Ovary (tissue), 9 donors: Measurements from ENCODE around the gene MEMO1. TPM values are rescaled to one million over a fixed set of nuclear protein-coding genes. Genes with fewer than 3 reads are reported as not detected.
"Not testable (repeated sequence)": the region's sequence is repeated elsewhere in the genome, so short reads cannot be mapped to it uniquely, and the experiment has no call there.

Experiments
- DNase-seq, 5 donors: peaks; one replicate each; pipeline ENCODE4 v3.0.0-alpha.2; 2019 to 2020
- H3K27ac ChIP-seq, 2 donors: fragments of 200-600 bp; one replicate each; pipeline versions ENCODE4 v1.5.1 to v1.8.0; 2019 to 2022
- H3K27me3 ChIP-seq: fragments of 200-600 bp; one replicate; pipeline ENCODE4 v1.8.0; 2022
- H3K36me3 ChIP-seq: fragments of 200-600 bp; sonication (generic); one replicate; pipeline ENCODE4 v1.5.1; 2019
- H3K4me1 ChIP-seq: one replicate; pipeline ENCODE4 v1.8.1; 2013; ENCODE audit warnings: mild to moderate bottlenecking, moderate library complexity; ENCODE audit not compliant: insufficient read depth
- H3K4me3 ChIP-seq: fragments of 200-600 bp; sonication (generic); one replicate; pipeline ENCODE4 v1.5.1; 2017
- H3K9me3 ChIP-seq, 2 donors: fragments of 200-600 bp in 1 of 2; sonication (generic) in 1 of 2; one replicate each; pipeline versions ENCODE4 v1.5.1 to v1.8.1; 2013 to 2019; ENCODE audit warnings: mild to moderate bottlenecking in 1 of 2, moderate library complexity in 1 of 2
- CTCF ChIP-seq, 3 donors: fragments of 450-650 bp in 2 of 3; fragments of 200-600 bp in 1 of 3; IDR thresholded peaks; one replicate each; pipeline versions ENCODE4 v1.5.1 to v1.8.0; 2016 to 2022; ENCODE audit warnings: antibody characterized with exemption in 3 of 3, mild to moderate bottlenecking in 1 of 3
- EP300 ChIP-seq: sonication (generic); formaldehyde crosslinking; IDR thresholded peaks from one replicate; pipeline ENCODE4 v1.6.1; 2017; ENCODE audit warnings: antibody characterized with exemption
- POLR2A ChIP-seq: fragments of 450-650 bp; IDR thresholded peaks from one replicate; pipeline ENCODE4 v1.6.1; 2017; ENCODE audit warnings: antibody characterized with exemption, mild to moderate bottlenecking, moderate library complexity
- WGBS, 3 donors: extraction: QIAGEN DNeasy Blood & Tissue Kit in 1 of 3; methylation state at CpG; one replicate each; pipeline versions ENCODE4 v1.1.5 to v1.1.7; 2013 to 2017; 5-methylcytosine and 5-hydroxymethylcytosine counted together
- intact Hi-C, 4 donors: fragments of 100-400 bp; cut with DNase I; formaldehyde crosslinking; loops; one replicate each; pipeline versions ENCODE4 v1.11.0 to v1.15.1; 2022 to 2023
- polyA plus RNA-seq, 2 donors: library from polyadenylated mRNA; stranded (reverse); fragments of 200-250 nt in 1 of 2; fragments of 350-450 nt in 1 of 2; fragmentation: Illumina TruSeq in 1 of 2; extraction: RNeasy Lipid Tissue Mini Kit (QIAGEN cat#74804) in 1 of 2; gene quantifications; one replicate each; pipeline ENCODE4 v1.2.3, GENCODE V29; 2013 to 2014
- total RNA-seq, 7 donors: library from RNA; depleted of rRNA in 2 of 7; stranded (reverse); fragments of >200 nt in 2 of 7; fragmentation: NEBNext Ultra II Directional in 3 of 7; extraction: Animal tissue kit (Norgen Biotek cat#: 25700) in 3 of 7; gene quantifications; one replicate each; pipeline versions ENCODE4 v1.1.0 to v1.2.4, GENCODE V29; 2016 to 2023
- donor health status: DM: no; HTN: no; CAD: no; lungs with moderate emphysema.
- donor health status: DM: no; HTN: no; CAD: no.
- donor health status: Bipolar disorder and iron deficiency.
- donor health status: DM: yes; HTN: yes; CAD: no.
- donor health status: DM: no; HTN: no; CAD: no.
- donor health status: DM: yes; HTN: yes; CAD: no.

MEMO1 gene
- total and polyA plus RNA-seq, 9 donors: 19.0 to 41.3 (median 28.9) TPM

DNA sequence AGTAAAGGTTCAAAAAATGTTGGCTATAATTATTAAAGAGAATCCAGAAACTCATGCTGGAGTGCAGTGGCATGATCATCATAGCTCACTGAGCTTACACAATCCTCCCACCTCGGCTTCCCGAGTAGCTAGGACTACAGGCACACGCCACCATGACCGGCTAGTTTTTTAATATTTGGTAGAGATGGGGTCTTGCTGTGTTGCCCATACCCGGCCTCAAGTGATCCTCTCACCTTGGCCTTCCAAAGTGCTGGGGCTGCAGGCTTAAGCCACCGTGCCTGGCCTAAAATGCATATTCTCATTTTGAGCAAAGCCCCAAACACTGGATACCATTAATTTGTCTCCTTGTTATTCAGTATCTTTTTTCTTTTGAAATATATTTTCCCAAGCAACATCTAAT is 32.4 kb downstream of the MEMO1 start:
- 96 to 99% (median 97%) methylated on average over 6 of the region's 6 CpGs for WGBS, 3 donors
- Histone ChIP-seq H3K4me3 (no peak overlapping the region), H3K27ac (no peak overlapping the region), H3K4me1 (no peaks in the 10 kb centered on the region), H3K27me3 (no peaks in the 10 kb centered on the region), H3K9me3 (no peaks in the 10 kb centered on the region), H3K36me3 (no peaks in the 10 kb centered on the region)
- no peak for DNase-seq
- TF ChIP-seq EP300 (no peak), POLR2A (no peak), CTCF (IDR thresholded peaks at IDR 0.05) (no peak)
- intact Hi-C loops: no loop called here

GRCh38 chr2:31973665-31974064 is 37.1 kb downstream of the MEMO1 start:
- no peak overlapping the region for H3K4me3 ChIP-seq
- no peak for DNase-seq
- no peaks in the 10 kb centered on the region for H3K4me1 ChIP-seq
- H3K27ac ChIP-seq: no peak overlapping the region
- TF ChIP-seq POLR2A (no peak), EP300 (no peak), CTCF (IDR thresholded peaks at IDR 0.05) (no peak)
- H3K9me3 ChIP-seq: no peaks in the 10 kb centered on the region
- intact Hi-C loops: no loop called here
- H3K36me3 ChIP-seq: no peaks in the 10 kb centered on the region
- no peaks in the 10 kb centered on the region for H3K27me3 ChIP-seq

DNA sequence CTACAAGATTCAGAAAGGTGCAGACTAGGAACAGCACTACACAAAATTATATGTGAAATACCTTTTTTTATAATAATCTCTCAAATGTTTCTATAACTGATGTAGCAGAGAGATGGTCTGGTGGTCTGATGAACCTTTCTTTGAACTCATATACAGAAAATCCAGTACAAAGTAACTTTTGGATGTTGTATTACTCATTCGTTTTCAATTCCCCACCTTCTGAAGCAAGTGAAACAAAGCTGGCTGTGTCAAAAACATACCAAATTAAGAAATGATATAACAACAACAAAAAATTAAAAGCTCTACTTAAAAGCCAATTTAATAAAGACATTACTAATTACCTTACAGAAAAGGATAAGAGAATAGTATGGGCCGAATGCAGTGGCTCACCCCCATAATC is 38.7 kb downstream of the MEMO1 start:
- Histone ChIP-seq H3K27ac (no peak overlapping the region), H3K36me3 (no peaks in the 10 kb centered on the region), H3K9me3 (no peaks in the 10 kb centered on the region), H3K27me3 (no peaks in the 10 kb centered on the region), H3K4me3 (no peak overlapping the region), H3K4me1 (no peaks in the 10 kb centered on the region)
- WGBS, 3 donors: 76 to 80% (median 76%) methylated on average over 2 of the region's 2 CpGs
- intact Hi-C loops: no loop called here
- no peak for TF ChIP-seq POLR2A
- no peak for TF ChIP-seq CTCF (IDR thresholded peaks at IDR 0.05)
- DNase-seq: no peak

GRCh38 chr2:31969178-31969577 is 41.6 kb downstream of the MEMO1 start:
- TF ChIP-seq CTCF (IDR thresholded peaks at IDR 0.05) (no peak), EP300 (no peak), POLR2A (no peak)
- intact Hi-C loops: no loop called here
- WGBS, 3 donors: 91 to 96% (median 94%) methylated on average over 4 of the region's 4 CpGs

DNA sequence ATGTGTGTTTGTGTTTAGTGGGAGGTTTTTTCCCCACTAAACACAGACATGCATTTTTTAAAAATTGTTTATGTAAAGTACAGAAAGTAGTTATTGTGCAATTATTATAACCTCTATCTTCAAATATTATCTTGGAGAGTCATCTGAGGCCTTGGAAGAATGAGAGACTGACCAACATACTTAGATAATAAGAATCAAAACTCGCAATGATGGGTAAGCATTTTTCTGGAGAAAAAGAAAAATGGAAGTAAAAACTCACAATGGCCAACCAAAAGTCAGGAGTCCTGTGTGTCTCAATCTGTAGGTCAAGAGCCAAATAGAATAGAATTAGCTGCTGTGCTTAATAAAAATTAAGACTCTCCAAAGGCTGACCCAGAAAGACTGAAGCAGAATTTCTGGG is 43.0 kb downstream of the MEMO1 start:
- Histone ChIP-seq H3K27me3 (no peaks in the 10 kb centered on the region), H3K4me1 (no peaks in the 10 kb centered on the region), H3K27ac (no peak overlapping the region), H3K4me3 (no peak overlapping the region), H3K36me3 (no peaks in the 10 kb centered on the region), H3K9me3 (no peaks in the 10 kb centered on the region)
- intact Hi-C loops: no loop called here
- WGBS, 3 donors: 83 to 86% (median 85%) methylated on average over 1 of the region's 1 CpG
- TF ChIP-seq POLR2A: no peak
- no peak for TF ChIP-seq EP300
- TF ChIP-seq CTCF (IDR thresholded peaks at IDR 0.05): no peak
- DNase-seq: no peak

More at GRCh38 chr2:31969178-31969577, 41.6 kb downstream of the MEMO1 start:
- Histone ChIP-seq H3K9me3 (no peaks in the 10 kb centered on the region), H3K27ac (no peak overlapping the region), H3K36me3 (no peaks in the 10 kb centered on the region), H3K4me1 (no peaks in the 10 kb centered on the region), H3K4me3 (no peak overlapping the region), H3K27me3 (no peaks in the 10 kb centered on the region)
- no peak for DNase-seq

GRCh38 chr2:31966402-31966801 is 44.4 kb downstream of the MEMO1 start:
- WGBS, 3 donors: 96 to 98% (median 97%) methylated on average over 6 of the region's 6 CpGs
- H3K4me3 ChIP-seq, H3K27me3 ChIP-seq, H3K4me1 ChIP-seq, intact Hi-C loops, H3K36me3 ChIP-seq, H3K9me3 ChIP-seq, DNase-seq, H3K27ac ChIP-seq: not testable (repeated sequence)
